ENCODE results near the gene MARCHF10. TPM values are rescaled to one million over a fixed set of nuclear protein-coding genes. Genes with fewer than 3 reads are reported as not detected.

The MARCHF10 gene
- total and polyA plus RNA-seq, 2 of the 13 experiments (the other 11 are each of a cell fraction or from before 2014, with no cell fraction given), result not detected

DNA sequence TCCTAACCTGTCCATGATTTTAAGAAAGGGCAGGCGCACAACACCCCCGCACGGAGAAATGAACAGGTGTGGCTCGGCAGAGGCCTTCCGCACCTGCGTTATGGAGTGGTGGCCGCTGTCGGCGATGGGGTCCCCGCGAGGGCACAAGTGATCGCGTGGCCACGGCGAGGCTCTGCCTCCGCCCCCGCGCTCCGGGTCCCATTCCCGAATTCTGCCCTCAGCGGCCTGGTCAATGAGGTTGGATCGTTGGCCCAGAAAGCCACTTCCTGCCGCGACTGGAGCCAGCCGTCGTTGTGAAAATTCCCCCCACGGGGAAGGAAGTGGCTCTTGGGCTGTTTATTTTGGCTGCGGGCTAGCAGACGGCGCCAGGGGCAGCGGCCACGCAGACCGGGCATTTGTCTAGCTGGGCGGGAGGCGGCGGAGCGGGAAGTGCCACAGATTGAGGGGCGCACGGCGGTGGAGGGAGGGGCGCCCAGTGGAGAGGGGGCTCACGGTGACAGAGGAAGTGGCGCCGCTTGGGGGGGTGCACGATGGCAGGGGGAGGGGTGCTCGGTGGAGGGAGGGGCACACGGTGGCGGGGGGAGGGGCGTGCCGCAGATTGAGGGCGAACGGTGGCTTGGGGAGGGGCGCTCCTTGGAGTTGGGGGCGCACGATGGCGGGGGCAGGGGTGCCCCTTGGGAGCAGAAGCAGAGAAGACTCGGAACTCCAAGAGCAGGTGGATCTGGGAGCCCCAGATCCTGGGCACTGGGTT, 155.7 kb downstream of the MARCHF10 start (continued):
- TF ChIP-seq, protein P1, sequence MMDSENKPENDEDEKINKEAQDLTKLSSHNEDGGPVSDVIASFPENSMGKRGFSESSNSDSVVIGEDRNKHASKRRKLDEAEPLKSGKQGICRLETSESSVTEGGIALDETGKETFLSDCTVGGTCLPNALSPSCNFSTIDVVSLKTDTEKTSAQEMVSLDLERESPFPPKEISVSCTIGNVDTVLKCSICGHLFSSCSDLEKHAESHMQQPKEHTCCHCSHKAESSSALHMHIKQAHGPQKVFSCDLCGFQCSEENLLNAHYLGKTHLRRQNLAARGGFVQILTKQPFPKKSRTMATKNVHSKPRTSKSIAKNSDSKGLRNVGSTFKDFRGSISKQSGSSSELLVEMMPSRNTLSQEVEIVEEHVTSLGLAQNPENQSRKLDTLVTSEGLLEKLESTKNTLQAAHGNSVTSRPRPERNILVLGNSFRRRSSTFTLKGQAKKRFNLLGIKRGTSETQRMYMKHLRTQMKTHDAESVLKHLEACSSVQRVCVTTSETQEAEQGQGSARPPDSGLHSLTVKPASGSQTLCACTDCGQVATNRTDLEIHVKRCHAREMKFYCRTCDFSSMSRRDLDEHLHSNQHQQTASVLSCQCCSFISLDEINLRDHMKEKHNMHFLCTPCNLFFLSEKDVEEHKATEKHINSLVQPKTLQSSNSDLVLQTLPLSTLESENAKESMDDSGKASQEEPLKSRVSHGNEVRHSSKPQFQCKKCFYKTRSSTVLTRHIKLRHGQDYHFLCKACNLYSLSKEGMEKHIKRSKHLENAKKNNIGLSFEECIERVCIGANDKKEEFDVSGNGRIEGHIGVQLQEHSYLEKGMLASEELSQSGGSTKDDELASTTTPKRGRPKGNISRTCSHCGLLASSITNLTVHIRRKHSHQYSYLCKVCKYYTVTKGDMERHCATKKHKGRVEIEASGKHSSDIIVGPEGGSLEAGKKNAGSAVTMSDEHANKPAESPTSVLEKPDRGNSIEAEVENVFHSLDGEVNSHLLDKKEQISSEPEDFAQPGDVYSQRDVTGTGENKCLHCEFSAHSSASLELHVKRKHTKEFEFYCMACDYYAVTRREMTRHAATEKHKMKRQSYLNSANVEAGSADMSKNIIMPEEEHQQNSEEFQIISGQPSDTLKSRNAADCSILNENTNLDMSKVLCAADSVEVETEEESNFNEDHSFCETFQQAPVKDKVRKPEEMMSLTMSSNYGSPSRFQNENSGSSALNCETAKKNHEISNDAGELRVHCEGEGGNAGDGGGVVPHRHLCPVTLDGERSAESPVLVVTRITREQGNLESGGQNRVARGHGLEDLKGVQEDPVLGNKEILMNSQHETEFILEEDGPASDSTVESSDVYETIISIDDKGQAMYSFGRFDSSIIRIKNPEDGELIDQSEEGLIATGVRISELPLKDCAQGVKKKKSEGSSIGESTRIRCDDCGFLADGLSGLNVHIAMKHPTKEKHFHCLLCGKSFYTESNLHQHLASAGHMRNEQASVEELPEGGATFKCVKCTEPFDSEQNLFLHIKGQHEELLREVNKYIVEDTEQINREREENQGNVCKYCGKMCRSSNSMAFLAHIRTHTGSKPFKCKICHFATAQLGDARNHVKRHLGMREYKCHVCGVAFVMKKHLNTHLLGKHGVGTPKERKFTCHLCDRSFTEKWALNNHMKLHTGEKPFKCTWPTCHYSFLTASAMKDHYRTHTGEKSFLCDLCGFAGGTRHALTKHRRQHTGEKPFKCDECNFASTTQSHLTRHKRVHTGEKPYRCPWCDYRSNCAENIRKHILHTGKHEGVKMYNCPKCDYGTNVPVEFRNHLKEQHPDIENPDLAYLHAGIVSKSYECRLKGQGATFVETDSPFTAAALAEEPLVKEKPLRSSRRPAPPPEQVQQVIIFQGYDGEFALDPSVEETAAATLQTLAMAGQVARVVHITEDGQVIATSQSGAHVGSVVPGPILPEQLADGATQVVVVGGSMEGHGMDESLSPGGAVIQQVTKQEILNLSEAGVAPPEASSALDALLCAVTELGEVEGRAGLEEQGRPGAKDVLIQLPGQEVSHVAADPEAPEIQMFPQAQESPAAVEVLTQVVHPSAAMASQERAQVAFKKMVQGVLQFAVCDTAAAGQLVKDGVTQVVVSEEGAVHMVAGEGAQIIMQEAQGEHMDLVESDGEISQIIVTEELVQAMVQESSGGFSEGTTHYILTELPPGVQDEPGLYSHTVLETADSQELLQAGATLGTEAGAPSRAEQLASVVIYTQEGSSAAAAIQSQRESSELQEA (CRISPR knock-in tag; IDR thresholded peaks at IDR 0.05; ENCODE audit: not compliant biosample characterization), result no peak
- TF ChIP-seq HOXD1 (CRISPR knock-in tag; IDR thresholded peaks at IDR 0.05), result no peak
- TF ChIP-seq TARDBP (CRISPR knock-in tag; IDR thresholded peaks at IDR 0.05), result no peak
- no peak for TF ChIP-seq ZNF33B (CRISPR knock-in tag; IDR thresholded peaks at IDR 0.05)
- TF ChIP-seq, protein P2, sequence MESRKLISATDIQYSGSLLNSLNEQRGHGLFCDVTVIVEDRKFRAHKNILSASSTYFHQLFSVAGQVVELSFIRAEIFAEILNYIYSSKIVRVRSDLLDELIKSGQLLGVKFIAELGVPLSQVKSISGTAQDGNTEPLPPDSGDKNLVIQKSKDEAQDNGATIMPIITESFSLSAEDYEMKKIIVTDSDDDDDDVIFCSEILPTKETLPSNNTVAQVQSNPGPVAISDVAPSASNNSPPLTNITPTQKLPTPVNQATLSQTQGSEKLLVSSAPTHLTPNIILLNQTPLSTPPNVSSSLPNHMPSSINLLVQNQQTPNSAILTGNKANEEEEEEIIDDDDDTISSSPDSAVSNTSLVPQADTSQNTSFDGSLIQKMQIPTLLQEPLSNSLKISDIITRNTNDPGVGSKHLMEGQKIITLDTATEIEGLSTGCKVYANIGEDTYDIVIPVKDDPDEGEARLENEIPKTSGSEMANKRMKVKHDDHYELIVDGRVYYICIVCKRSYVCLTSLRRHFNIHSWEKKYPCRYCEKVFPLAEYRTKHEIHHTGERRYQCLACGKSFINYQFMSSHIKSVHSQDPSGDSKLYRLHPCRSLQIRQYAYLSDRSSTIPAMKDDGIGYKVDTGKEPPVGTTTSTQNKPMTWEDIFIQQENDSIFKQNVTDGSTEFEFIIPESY (CRISPR knock-in tag; IDR thresholded peaks at IDR 0.05), result peak; percentile 35; the same call in 1 of the 2 replicates
- TF ChIP-seq DNMT1 (CRISPR knock-in tag; IDR thresholded peaks at IDR 0.05), result no peak
- no peak for TF ChIP-seq ZNF510 (CRISPR knock-in tag; IDR thresholded peaks at IDR 0.05; ENCODE audit: low read depth)
- TF ChIP-seq, protein P3, sequence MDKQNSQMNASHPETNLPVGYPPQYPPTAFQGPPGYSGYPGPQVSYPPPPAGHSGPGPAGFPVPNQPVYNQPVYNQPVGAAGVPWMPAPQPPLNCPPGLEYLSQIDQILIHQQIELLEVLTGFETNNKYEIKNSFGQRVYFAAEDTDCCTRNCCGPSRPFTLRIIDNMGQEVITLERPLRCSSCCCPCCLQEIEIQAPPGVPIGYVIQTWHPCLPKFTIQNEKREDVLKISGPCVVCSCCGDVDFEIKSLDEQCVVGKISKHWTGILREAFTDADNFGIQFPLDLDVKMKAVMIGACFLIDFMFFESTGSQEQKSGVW (CRISPR knock-in tag; IDR thresholded peaks at IDR 0.05; ENCODE audit: borderline replicate concordance), result no peak
- no peak for TF ChIP-seq MIER2 (CRISPR knock-in tag; IDR thresholded peaks at IDR 0.05)
- TF ChIP-seq TAF15 (IDR thresholded peaks at IDR 0.05; ENCODE audit: low read depth, low read length, poor library complexity, severe bottlenecking), result no peak
- TF ChIP-seq GATAD2A (CRISPR knock-in tag; IDR thresholded peaks at IDR 0.05), result no peak
- TF ChIP-seq, protein P4, sequence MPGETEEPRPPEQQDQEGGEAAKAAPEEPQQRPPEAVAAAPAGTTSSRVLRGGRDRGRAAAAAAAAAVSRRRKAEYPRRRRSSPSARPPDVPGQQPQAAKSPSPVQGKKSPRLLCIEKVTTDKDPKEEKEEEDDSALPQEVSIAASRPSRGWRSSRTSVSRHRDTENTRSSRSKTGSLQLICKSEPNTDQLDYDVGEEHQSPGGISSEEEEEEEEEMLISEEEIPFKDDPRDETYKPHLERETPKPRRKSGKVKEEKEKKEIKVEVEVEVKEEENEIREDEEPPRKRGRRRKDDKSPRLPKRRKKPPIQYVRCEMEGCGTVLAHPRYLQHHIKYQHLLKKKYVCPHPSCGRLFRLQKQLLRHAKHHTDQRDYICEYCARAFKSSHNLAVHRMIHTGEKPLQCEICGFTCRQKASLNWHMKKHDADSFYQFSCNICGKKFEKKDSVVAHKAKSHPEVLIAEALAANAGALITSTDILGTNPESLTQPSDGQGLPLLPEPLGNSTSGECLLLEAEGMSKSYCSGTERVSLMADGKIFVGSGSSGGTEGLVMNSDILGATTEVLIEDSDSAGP (CRISPR knock-in tag; IDR thresholded peaks at IDR 0.05; ENCODE audit: borderline replicate concordance), result peak; percentile 5; the same call in 1 of the 2 replicates
- TF ChIP-seq ZNF891 (CRISPR knock-in tag; IDR thresholded peaks at IDR 0.05), result no peak
- TF ChIP-seq, protein P5, sequence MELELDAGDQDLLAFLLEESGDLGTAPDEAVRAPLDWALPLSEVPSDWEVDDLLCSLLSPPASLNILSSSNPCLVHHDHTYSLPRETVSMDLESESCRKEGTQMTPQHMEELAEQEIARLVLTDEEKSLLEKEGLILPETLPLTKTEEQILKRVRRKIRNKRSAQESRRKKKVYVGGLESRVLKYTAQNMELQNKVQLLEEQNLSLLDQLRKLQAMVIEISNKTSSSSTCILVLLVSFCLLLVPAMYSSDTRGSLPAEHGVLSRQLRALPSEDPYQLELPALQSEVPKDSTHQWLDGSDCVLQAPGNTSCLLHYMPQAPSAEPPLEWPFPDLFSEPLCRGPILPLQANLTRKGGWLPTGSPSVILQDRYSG (CRISPR knock-in tag; IDR thresholded peaks at IDR 0.05), result no peak
- no peak for TF ChIP-seq ZNF256 (CRISPR knock-in tag; conservative IDR thresholded peaks at IDR 0.05)
- no peak for TF ChIP-seq ZBTB7A (CRISPR knock-in tag; IDR thresholded peaks at IDR 0.05)
